Caco-2 (cell line): ENCODE results near the gene YPEL3. TPM values are rescaled to one million over a fixed set of nuclear protein-coding genes. Genes with fewer than 3 reads are reported as not detected.
A peak's percentile ranks its signal among the peaks of the same experiment; 100 is the strongest.

ENCODE experiments used
- BruUV-seq: library from RNA; stranded (reverse); fragments of 400-500 nt; replicated peaks from 2 replicates; lab custom pipeline; 2021; lab: Mats Ljungman, UMichigan
- CTCF ChIA-PET: fragments of 300-600 bp; sonication (Branson Sonifier 250); formaldehyde crosslinking; loops from one replicate; lab custom pipeline; 2022; ENCODE audit warnings: antibody characterized with exemption; lab: Charles Lee
- POLR2A ChIA-PET: fragments of 300-600 bp; sonication (Branson Sonifier 250); formaldehyde crosslinking; loops from one replicate; lab custom pipeline; 2022; ENCODE audit warnings: antibody characterized with exemption; lab: Charles Lee
- DNase-seq, 2 experiments: peaks; one replicate each; pipeline versions ENCODE4 v3.0.0 to v3.0.0-alpha.2; 2020 to 2022
- H3K27me3 ChIP-seq: replicated peaks from 2 replicates; pipeline ENCODE4 v1.6.0; 2011; ENCODE audit warnings: low read length; ENCODE audit not compliant: control insufficient read depth, insufficient read depth
- H3K36me3 ChIP-seq: 2 replicates; pipeline ENCODE4 v1.5.1; 2011; ENCODE audit warnings: low read length; ENCODE audit not compliant: control insufficient read depth, insufficient read depth
- H3K4me1 ChIP-seq: fragments of 250-450 bp; sonication (Bioruptor Pico); 2 replicates; pipeline ENCODE4 v1.5.1; 2020; ENCODE audit warnings: mild to moderate bottlenecking
- H3K4me3 ChIP-seq: 2 replicates; pipeline ENCODE4 v1.5.1; 2011; ENCODE audit warnings: low read depth, mild to moderate bottlenecking, control low read depth, low read length
- H3K9me3 ChIP-seq: fragments of 250-450 bp; sonication (Bioruptor Pico); 2 replicates; pipeline ENCODE4 v1.5.1; 2020; ENCODE audit warnings: mild to moderate bottlenecking, moderate library complexity
- H3K27ac Mint-ChIP-seq: one replicate; pipeline ENCODE4 v1.8.0; 2022; ENCODE audit warnings: mixed read lengths; ENCODE audit not compliant: unreplicated experiment
- H3K27me3 Mint-ChIP-seq: one replicate; pipeline ENCODE4 v1.8.0; 2022; ENCODE audit warnings: mixed read lengths; ENCODE audit not compliant: insufficient read depth, unreplicated experiment
- H3K36me3 Mint-ChIP-seq: one replicate; pipeline ENCODE4 v1.8.0; 2022; ENCODE audit warnings: mild to moderate bottlenecking, mixed read lengths; ENCODE audit not compliant: insufficient read depth, unreplicated experiment
- H3K4me1 Mint-ChIP-seq: one replicate; pipeline ENCODE4 v1.8.0; 2022; ENCODE audit warnings: low read depth, mixed read lengths; ENCODE audit not compliant: unreplicated experiment
- H3K4me3 Mint-ChIP-seq: one replicate; pipeline ENCODE4 v1.8.0; 2022; ENCODE audit warnings: mild to moderate bottlenecking, moderate library complexity, mixed read lengths; ENCODE audit not compliant: unreplicated experiment
- H3K9me3 Mint-ChIP-seq: one replicate; pipeline ENCODE4 v1.8.0; 2022; ENCODE audit warnings: mixed read lengths; ENCODE audit not compliant: unreplicated experiment
- intact Hi-C: fragments of 100-400 bp; cut with micrococcal nuclease; formaldehyde crosslinking; loops from one replicate; pipeline ENCODE4 v1.10.0; 2022; ENCODE audit not compliant: unreplicated experiment
- total RNA-seq: library from RNA; stranded (reverse); gene quantifications from 2 replicates; pipeline ENCODE4 v1.2.3, GENCODE V29; 2022
- TF ChIP-seq, protein P1 (sequence below), 2 experiments: fragments of 200-600 bp in 1 of 2; IDR thresholded peaks; 1 replicate in 1 of 2; 2 replicates in 1 of 2; pipeline versions ENCODE4 v1.5.1 to v1.8.0; 2011 to 2022; ENCODE audit warnings: antibody characterized with exemption in 1 of 2, control low read depth in 1 of 2, inconsistent platforms in 1 of 2, low read depth in 1 of 2, low read length in 1 of 2, mild to moderate bottlenecking in 1 of 2, moderate library complexity in 1 of 2; ENCODE audit not compliant: insufficient read depth in 1 of 2, severe bottlenecking in 1 of 2, unreplicated experiment in 1 of 2

Gene YPEL3
- total RNA-seq, 1 experiment from 2014 or later = 26.3 TPM

DNA sequence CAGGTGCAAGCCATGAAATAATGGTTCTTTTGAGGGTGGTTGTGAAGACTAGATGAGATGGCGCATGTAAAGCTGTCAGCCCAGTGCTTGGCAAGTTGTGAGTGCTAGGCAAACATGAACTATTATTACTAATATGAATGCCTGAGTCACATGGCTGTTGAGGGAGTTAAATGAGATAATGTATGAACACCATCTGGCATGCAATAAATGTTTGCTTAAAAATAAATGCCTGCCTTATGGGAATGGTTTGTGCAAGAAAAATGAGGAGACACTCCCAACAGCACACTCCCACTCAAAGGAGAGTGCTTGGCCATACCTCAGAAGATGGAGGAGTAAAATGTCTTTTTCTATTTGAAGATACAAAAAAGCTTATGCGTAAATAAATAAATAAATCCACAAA is 23.4 kb upstream of the YPEL3 start:
- CTCF ChIA-PET = no interaction called here
- Histone ChIP-seq H3K27me3 (no peaks in the 10 kb centered on the region), H3K9me3 (no peaks in the 10 kb centered on the region), H3K36me3 (peaks cover 1% of the 10 kb centered on the region; the same call in 1 of the 2 replicates), H3K4me1 (peaks cover 7% of the 10 kb centered on the region), H3K4me3 (no peak overlapping the region)
- POLR2A ChIA-PET = no interaction called here
- DNase-seq = no peak
- TF ChIP-seq, protein P1, sequence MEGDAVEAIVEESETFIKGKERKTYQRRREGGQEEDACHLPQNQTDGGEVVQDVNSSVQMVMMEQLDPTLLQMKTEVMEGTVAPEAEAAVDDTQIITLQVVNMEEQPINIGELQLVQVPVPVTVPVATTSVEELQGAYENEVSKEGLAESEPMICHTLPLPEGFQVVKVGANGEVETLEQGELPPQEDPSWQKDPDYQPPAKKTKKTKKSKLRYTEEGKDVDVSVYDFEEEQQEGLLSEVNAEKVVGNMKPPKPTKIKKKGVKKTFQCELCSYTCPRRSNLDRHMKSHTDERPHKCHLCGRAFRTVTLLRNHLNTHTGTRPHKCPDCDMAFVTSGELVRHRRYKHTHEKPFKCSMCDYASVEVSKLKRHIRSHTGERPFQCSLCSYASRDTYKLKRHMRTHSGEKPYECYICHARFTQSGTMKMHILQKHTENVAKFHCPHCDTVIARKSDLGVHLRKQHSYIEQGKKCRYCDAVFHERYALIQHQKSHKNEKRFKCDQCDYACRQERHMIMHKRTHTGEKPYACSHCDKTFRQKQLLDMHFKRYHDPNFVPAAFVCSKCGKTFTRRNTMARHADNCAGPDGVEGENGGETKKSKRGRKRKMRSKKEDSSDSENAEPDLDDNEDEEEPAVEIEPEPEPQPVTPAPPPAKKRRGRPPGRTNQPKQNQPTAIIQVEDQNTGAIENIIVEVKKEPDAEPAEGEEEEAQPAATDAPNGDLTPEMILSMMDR (IDR thresholded peaks at IDR 0.05; ENCODE audit: insufficient read depth in 1 of 2, low read depth in 1 of 2, low read length in 1 of 2, severe bottlenecking in 1 of 2, unreplicated experiment in 1 of 2) = no peak
- peaks cover 15% of the 10 kb centered on the region for H3K36me3 Mint-ChIP-seq
- intact Hi-C loops = no loop called here
- peaks cover 6% of the 10 kb centered on the region for H3K4me1 Mint-ChIP-seq
- no peak overlapping the region for H3K27ac Mint-ChIP-seq
- BruUV-seq = TSS peak; percentile 13
- no peaks in the 10 kb centered on the region for H3K27me3 Mint-ChIP-seq
- H3K4me3 Mint-ChIP-seq = no peak overlapping the region
- H3K9me3 Mint-ChIP-seq = no peaks in the 10 kb centered on the region

DNA sequence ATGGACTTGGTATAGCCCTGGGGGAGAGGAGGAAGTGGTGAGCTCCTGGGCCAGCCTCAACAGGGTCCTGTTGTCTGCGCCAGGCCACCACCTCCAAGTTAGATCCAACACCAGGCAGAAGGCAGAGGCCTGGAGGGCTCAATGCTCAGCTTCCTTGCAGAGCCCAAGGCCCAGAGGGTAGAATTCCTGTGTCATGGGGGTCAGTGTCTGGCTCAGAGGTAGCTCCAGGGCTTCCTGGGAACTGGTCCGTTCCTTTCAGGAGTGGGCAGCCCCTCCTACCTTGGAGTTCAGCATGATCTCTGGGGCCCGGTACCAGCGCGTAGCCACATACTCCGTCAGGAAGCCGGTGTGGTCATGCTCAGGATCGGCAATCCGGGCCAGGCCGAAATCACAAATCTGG is 21.8 kb upstream of the YPEL3 start:
- no peak overlapping the region for H3K4me3 ChIP-seq
- intact Hi-C loops = no loop called here
- Mint-ChIP-seq H3K27ac (no peak overlapping the region), H3K36me3 (peaks cover 9% of the 10 kb centered on the region), H3K27me3 (no peaks in the 10 kb centered on the region), H3K9me3 (no peaks in the 10 kb centered on the region), H3K4me3 (no peak overlapping the region), H3K4me1 (no peaks in the 10 kb centered on the region)
- H3K36me3 ChIP-seq = peaks cover 1% of the 10 kb centered on the region; the same call in 1 of the 2 replicates
- TF ChIP-seq, protein P1 (IDR thresholded peaks at IDR 0.05; ENCODE audit: insufficient read depth in 1 of 2, low read depth in 1 of 2, low read length in 1 of 2, severe bottlenecking in 1 of 2, unreplicated experiment in 1 of 2) = no peak
- DNase-seq = no peak
- H3K27me3 ChIP-seq = no peaks in the 10 kb centered on the region
- CTCF ChIA-PET = interaction anchor here (0.6 kb wide), 2 partner anchors 9 to 13 kb away, joined by 3 read pairs; no protein-coding TSS in a partner anchor
- H3K9me3 ChIP-seq = no peaks in the 10 kb centered on the region
- H3K4me1 ChIP-seq = peaks cover 11% of the 10 kb centered on the region
- POLR2A ChIA-PET = no interaction called here
- BruUV-seq = no TSS peak

DNA sequence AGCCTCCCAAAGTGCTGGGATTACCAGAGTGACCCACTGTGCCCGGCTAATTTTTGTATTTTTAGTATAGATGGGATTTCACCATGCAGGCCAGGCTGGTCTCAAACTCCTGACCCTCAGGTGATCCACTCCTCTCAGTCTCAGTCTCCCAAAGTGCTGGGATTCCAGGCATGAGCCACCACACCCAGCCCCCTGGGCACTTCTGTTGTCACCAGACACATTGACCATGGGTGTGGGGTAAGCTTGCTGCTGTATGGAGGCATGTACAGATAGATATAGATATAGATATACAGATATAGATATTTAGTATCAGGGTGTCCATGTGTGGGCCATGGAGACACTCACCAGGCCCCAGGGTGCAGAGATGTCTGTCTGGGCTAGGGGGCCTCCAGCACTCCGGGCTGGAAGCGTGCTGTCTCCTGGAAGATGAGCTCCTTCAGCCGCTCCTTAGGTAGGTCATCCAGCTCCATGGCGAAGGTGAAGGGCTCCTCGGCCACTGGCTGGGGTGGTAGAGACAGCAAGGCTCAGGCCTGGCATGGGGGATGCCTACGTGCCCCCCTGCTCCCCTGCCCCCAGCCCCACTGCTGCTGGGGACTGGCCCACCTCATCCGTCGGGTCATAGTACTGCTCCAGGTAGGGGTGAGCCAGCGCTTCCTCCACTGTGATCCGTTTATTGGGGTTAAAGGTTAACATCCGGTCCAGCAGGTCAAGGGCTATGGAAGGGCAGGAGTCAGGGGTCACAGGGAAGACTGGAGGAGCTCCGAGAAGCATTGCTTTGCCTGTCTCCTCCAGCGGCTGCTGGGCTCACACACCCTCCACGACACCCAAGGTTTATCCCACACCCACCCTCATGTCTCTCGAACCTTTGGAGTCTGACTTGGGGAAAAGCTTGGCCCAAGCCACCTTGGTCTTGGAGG is 20.5 kb upstream of the YPEL3 start:
- TF ChIP-seq, protein P1 (IDR thresholded peaks at IDR 0.05; ENCODE audit: insufficient read depth in 1 of 2, low read depth in 1 of 2, low read length in 1 of 2, severe bottlenecking in 1 of 2, unreplicated experiment in 1 of 2) = no peak
- Histone ChIP-seq H3K4me1 (peaks cover 9% of the 10 kb centered on the region; the same call in 1 of the 2 replicates), H3K4me3 (no peak overlapping the region), H3K9me3 (no peaks in the 10 kb centered on the region), H3K27me3 (no peaks in the 10 kb centered on the region), H3K36me3 (peaks cover 1% of the 10 kb centered on the region; the same call in 1 of the 2 replicates)
- ChIA-PET POLR2A (no interaction called here), CTCF (interaction anchor here (0.6 kb wide), 1 partner anchor 51 kb away, joined by 3 read pairs; no protein-coding TSS in a partner anchor)
- Mint-ChIP-seq H3K36me3 (peaks cover 4% of the 10 kb centered on the region), H3K27ac (no peak overlapping the region), H3K9me3 (no peaks in the 10 kb centered on the region), H3K27me3 (no peaks in the 10 kb centered on the region), H3K4me3 (no peak overlapping the region), H3K4me1 (peaks cover under 1% of the 10 kb centered on the region)
- no TSS peak for BruUV-seq
- intact Hi-C loops = no loop called here
- DNase-seq = no peak
